Activated CD8-positive, alpha-beta T cell treated with anti-CD3 and anti-CD28 coated beads for 36 hours (primary cell): ENCODE data around the gene VAV2. TPM values are rescaled to one million over a fixed set of nuclear protein-coding genes. Genes with fewer than 3 reads are reported as not detected.

Experiments
- ATAC-seq: fragments of 200-7000 bp; cut with Tn5 transposase; one replicate; pipeline ENCODE4 v1.10.0; 2021; ENCODE audit warnings: mild to moderate bottlenecking, moderate library complexity
- CTCF ChIA-PET: fragments of 350-600 bp; sonication (Branson Sonifier 250); formaldehyde crosslinking; loops from one replicate; lab custom pipeline; 2021; ENCODE audit warnings: antibody characterized with exemption; lab: Charles Lee
- POLR2A ChIA-PET: fragments of 350-600 bp; sonication (Branson Sonifier 250); formaldehyde crosslinking; loops from one replicate; lab custom pipeline; 2021; ENCODE audit warnings: antibody characterized with exemption; lab: Charles Lee
- DNase-seq: peaks from one replicate; pipeline ENCODE4 v3.0.0-alpha.2; 2020
- H3K27ac Mint-ChIP-seq: one replicate; pipeline ENCODE4 v1.8.0; 2021; ENCODE audit warnings: mild to moderate bottlenecking, mixed read lengths
- H3K27me3 Mint-ChIP-seq: one replicate; pipeline ENCODE4 v1.8.0; 2021; ENCODE audit warnings: mixed read lengths
- H3K36me3 Mint-ChIP-seq: one replicate; pipeline ENCODE4 v1.8.0; 2021; ENCODE audit warnings: low read depth, mixed read lengths
- H3K4me1 Mint-ChIP-seq: one replicate; pipeline ENCODE4 v1.8.0; 2021; ENCODE audit warnings: low read depth, mixed read lengths
- H3K4me3 Mint-ChIP-seq: one replicate; pipeline ENCODE4 v1.8.0; 2021; ENCODE audit warnings: mild to moderate bottlenecking, moderate library complexity, mixed read lengths
- H3K9me3 Mint-ChIP-seq: one replicate; pipeline ENCODE4 v1.8.0; 2021; ENCODE audit warnings: mixed read lengths
- CTCF ChIP-seq: fragments of 200-600 bp; IDR thresholded peaks from one replicate; pipeline ENCODE4 v1.8.0; 2022; ENCODE audit warnings: antibody characterized with exemption, mild to moderate bottlenecking
- intact Hi-C: fragments of 100-400 bp; cut with micrococcal nuclease; formaldehyde crosslinking; loops from one replicate; pipeline ENCODE4 v1.10.0; 2022
- total RNA-seq, 2 experiments: library from RNA; stranded (reverse); gene quantifications; one replicate each; pipeline ENCODE4 v1.2.3, GENCODE V29; 2021

VAV2 gene
- total RNA-seq, 2 experiments from 2014 or later, result 5.1 to 5.4 TPM

- Mint-ChIP-seq H3K27me3 (peaks cover 4% of the 10 kb centered on the region), H3K27ac (no peak overlapping the region), H3K36me3 (no peaks in the 10 kb centered on the region), H3K4me3 (no peak overlapping the region), H3K9me3 (no peaks in the 10 kb centered on the region), H3K4me1 (peaks cover 6% of the 10 kb centered on the region)
- ChIA-PET CTCF (interaction anchor here (0.8 to 4.1 kb wide), 7 partner anchors 9 to 232 kb away, joined by 3 to 54 read pairs (median 4); partner anchors contain the start of gene BRD3OS), POLR2A (interaction anchor here (1.4 to 1.8 kb wide), 2 partner anchors 200 to 201 kb away, joined by 4 to 5 read pairs; no protein-coding TSS in a partner anchor)
- intact Hi-C loops, result loop anchor here (2.0 kb wide), 1 partner anchor 201 kb away; no protein-coding TSS in a partner anchor
- no peak for ATAC-seq
- DNase-seq, result no peak
- no peak for TF ChIP-seq CTCF
Measured at GRCh38 chr9:133793471-133793870, 198.7 kb downstream of the VAV2 start.

DNA sequence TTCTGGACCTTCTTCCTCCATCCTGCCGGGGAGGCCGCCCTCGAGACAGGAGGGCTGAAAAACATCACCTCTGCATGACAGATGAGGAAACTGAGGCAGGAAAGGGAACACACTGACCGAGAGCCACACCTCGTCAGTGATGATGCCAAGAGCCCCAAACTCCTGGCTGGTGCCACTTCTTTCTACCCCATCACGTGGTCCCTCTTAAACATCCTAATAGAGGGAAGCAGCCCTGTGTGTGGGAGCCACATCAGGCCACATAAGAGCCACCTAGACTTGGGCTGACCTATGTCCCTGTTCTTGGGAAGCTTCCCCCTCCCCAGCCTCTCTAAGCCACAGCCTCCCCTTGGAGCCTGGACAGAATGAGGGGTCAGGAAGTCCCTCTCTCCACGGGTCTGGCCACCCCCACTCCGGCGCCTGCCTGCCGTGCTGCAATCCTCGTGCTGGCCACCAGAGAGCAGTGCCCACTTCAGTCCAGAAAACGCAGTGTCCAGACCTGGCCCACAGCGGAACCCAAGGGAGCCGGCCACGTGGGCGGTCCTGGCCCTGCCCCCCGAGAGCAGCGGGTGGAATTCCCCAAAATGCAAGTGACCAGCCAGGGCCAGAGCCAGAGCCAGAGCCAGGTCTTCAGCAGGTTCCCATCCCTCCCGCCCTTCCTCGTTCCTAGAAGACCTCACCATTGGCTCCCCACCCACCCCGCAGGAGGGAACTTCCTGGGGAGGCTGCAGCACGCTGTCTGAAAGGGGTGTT, 199.2 kb downstream of the VAV2 start:
- intact Hi-C loops, result loop anchor here (2.0 kb wide), 1 partner anchor 202 kb away; no protein-coding TSS in a partner anchor
- no peaks in the 10 kb centered on the region for H3K36me3 Mint-ChIP-seq

DNA sequence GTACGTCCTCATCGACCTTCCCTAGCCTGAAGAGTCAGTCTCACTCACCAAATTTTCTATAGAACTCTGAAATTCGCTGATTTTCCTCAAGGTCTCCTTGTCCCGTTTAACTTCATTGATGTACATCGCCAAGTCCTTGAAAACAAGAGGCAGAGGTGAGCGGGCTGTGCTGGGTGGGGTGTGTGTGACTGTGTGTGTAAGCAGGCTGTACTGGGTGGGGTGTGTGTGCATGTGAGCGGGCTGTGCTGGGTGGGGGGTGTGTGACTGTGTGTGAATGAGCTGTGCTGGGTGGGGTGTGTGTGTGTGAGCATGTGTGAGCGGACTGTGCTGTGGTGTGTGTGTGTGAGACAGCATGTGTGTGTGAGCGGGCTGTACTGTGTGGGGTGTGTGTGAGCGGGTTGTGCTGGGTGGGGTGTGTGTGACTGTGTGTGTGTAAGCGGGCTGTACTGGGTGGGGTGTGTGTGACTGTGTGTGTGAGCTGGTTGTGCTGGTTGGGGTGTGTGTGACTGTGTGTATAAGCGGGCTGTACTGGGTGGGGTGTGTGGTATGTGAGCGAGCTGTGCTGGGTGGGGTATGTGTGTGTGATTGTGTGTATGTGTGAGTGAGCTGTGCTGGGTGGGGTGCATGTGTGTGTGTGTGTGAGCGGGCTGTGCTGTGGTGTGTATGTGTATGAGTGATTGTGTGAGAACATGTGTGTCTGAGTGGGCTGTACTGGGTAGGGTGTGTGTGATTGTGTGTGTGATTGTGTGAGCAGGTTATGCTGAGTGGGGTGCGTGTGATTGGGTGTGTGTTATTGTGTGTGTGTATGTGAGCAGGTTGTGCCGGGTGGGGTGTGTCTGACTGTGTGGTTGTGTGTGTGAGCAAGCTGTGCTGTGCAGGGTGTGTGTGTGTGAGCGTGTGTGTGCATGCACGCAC, 200.1 kb downstream of the VAV2 start:
- Mint-ChIP-seq H3K27ac (no peak overlapping the region), H3K4me1 (peaks cover 6% of the 10 kb centered on the region), H3K27me3 (peaks cover 4% of the 10 kb centered on the region), H3K9me3 (no peaks in the 10 kb centered on the region), H3K36me3 (no peaks in the 10 kb centered on the region), H3K4me3 (no peak overlapping the region)
- POLR2A ChIA-PET, result interaction anchor here (1.4 to 1.8 kb wide), 2 partner anchors 201 to 203 kb away, joined by 4 to 5 read pairs; no protein-coding TSS in a partner anchor
- CTCF ChIA-PET, result interaction anchor here (0.6 to 4.1 kb wide), 5 partner anchors 10 to 202 kb away, joined by 4 to 54 read pairs (median 5); no protein-coding TSS in a partner anchor
- no peak for DNase-seq
- ATAC-seq, result no peak
- intact Hi-C loops, result loop anchor here (2.0 kb wide), 1 partner anchor 203 kb away; no protein-coding TSS in a partner anchor
- no peak for TF ChIP-seq CTCF

More for the DNA sequence above, 199.2 kb downstream of the VAV2 start:
- ATAC-seq (peak; percentile 94), DNase-seq (peak; percentile 66)
- H3K27me3 Mint-ChIP-seq, result peaks cover 4% of the 10 kb centered on the region
- peaks cover 6% of the 10 kb centered on the region for H3K4me1 Mint-ChIP-seq
- H3K27ac Mint-ChIP-seq, result no peak overlapping the region
- no peaks in the 10 kb centered on the region for H3K9me3 Mint-ChIP-seq
- peak; percentile 93 for TF ChIP-seq CTCF
- POLR2A ChIA-PET, result interaction anchor here (1.4 to 1.8 kb wide), 2 partner anchors 200 to 202 kb away, joined by 4 to 5 read pairs; no protein-coding TSS in a partner anchor
- H3K4me3 Mint-ChIP-seq, result no peak overlapping the region
- CTCF ChIA-PET, result interaction anchor here (0.6 to 4.1 kb wide), 8 partner anchors 8 to 233 kb away, joined by 3 to 54 read pairs (median 4); partner anchors contain the start of gene BRD3OS

GRCh38 chr9:133791069-133791468, 201.1 kb downstream of the VAV2 start:
- Mint-ChIP-seq H3K27me3 (peaks cover 4% of the 10 kb centered on the region), H3K27ac (no peak overlapping the region), H3K4me3 (no peak overlapping the region), H3K36me3 (no peaks in the 10 kb centered on the region), H3K9me3 (no peaks in the 10 kb centered on the region), H3K4me1 (peaks cover 6% of the 10 kb centered on the region)
- intact Hi-C loops, result no loop called here
- DNase-seq (no peak), ATAC-seq (no peak)
- POLR2A ChIA-PET, result no interaction called here
- CTCF ChIA-PET, result interaction anchor here (1.2 kb wide), 1 partner anchor 203 kb away, joined by 4 read pairs; no protein-coding TSS in a partner anchor
- TF ChIP-seq CTCF, result no peak
